ENCODE data around the gene CFAP52.

The CFAP52 gene

GRCh38 chr17:9669551-9670008 is 93.1 kb downstream of the CFAP52 start:
- ChIA-PET POLR2A (no interaction called here), CTCF (no interaction called here)
- no peak for TF ChIP-seq CTCF (IDR thresholded peaks at IDR 0.05; ENCODE audit: control extremely low read depth, extremely low read depth, low read depth, missing control alignments)
- no peak for DNase-seq (ENCODE audit: extremely low spot score)

DNA sequence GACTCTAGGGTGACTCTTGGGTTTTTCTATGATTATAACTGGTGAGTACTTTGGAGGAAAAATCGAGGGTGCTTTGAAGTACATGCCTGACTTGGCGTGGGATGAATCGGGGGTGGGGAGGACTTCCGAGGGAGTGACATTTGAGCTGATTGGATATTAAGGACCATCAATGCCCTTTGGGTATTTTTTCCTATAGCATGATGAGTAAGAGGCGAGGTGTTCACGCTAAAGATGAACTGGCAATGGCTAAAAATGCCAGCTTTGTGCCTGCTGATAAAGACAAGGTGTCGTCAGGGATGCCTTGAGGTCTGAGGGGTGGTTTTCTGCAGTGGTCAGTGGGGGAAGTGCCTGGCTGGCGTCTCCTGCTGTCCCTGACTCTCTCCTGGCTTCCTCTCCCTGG is 94.2 kb downstream of the CFAP52 start:
- POLR2A ChIA-PET, result no interaction called here
- CTCF ChIA-PET, result no interaction called here
- no peak for DNase-seq (ENCODE audit: extremely low spot score)
- no peak for TF ChIP-seq CTCF (IDR thresholded peaks at IDR 0.05; ENCODE audit: control extremely low read depth, extremely low read depth, low read depth, missing control alignments)

GRCh38 chr17:9671559-9671958 is 95.1 kb downstream of the CFAP52 start:
- DNase-seq (ENCODE audit: extremely low spot score), result no peak

GRCh38 chr17:9672266-9672665 is 95.8 kb downstream of the CFAP52 start:
- no peak for TF ChIP-seq CTCF (IDR thresholded peaks at IDR 0.05; ENCODE audit: control extremely low read depth, extremely low read depth, low read depth, missing control alignments)
- ChIA-PET POLR2A (no interaction called here), CTCF (no interaction called here)
- DNase-seq (ENCODE audit: extremely low spot score), result no peak

More at GRCh38 chr17:9671559-9671958, 95.1 kb downstream of the CFAP52 start:
- POLR2A ChIA-PET, result no interaction called here
- TF ChIP-seq CTCF (IDR thresholded peaks at IDR 0.05; ENCODE audit: control extremely low read depth, extremely low read depth, low read depth, missing control alignments), result no peak
- CTCF ChIA-PET, result no interaction called here

DNA sequence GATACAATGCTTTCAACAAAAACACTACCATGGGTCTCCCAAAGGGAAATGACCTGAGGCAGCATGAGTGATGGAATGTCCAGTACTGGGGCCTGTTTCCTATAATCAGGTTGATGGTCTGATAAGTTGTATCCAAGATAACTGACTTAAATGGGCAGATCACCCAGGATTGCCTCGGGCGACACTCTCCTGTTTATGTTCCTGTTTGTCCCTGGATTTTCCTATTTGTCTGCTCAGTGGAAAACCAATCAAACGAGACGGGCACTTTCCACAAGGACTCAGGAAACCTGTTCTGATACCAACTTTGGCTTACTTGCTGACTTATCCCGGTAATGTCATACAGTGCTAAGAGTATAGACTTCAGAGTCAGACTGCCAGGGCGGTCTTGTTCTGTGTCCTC is 96.2 kb downstream of the CFAP52 start:
- POLR2A ChIA-PET, result no interaction called here
- no peak for DNase-seq (ENCODE audit: extremely low spot score)

GRCh38 chr17:9676084-9676483 is 99.6 kb downstream of the CFAP52 start:
- POLR2A ChIA-PET, result no interaction called here
- no peak for DNase-seq (ENCODE audit: extremely low spot score)
- CTCF ChIA-PET, result interaction anchor here (1.1 to 1.8 kb wide), 3 partner anchors 9 to 99 kb away, joined by 3 to 6 read pairs (median 5); no protein-coding TSS in a partner anchor
- TF ChIP-seq CTCF (IDR thresholded peaks at IDR 0.05; ENCODE audit: control extremely low read depth, extremely low read depth, low read depth, missing control alignments), result peak; percentile 15

More for the DNA sequence above, 96.2 kb downstream of the CFAP52 start:
- CTCF ChIA-PET, result no interaction called here
- no peak for TF ChIP-seq CTCF (IDR thresholded peaks at IDR 0.05; ENCODE audit: control extremely low read depth, extremely low read depth, low read depth, missing control alignments)
